Subcutaneous adipose tissue (tissue), 4 donors: ENCODE data around the gene CTDSPL. TPM values are rescaled to one million over a fixed set of nuclear protein-coding genes. Genes with fewer than 3 reads are reported as not detected.

Experiments
- total RNA-seq, 4 donors: library from RNA; depleted of rRNA; stranded (reverse); fragments of >200 nt; gene quantifications; one replicate each; pipeline ENCODE4 v1.1.0, GENCODE V29; 2016
- TF ChIP-seq, protein P1 (sequence below): fragments of 450-650 bp; IDR thresholded peaks from one replicate; pipeline ENCODE4 v1.5.1; 2016; ENCODE audit warnings: low read depth, mild to moderate bottlenecking, control low read depth, antibody characterized with exemption, moderate library complexity

Gene CTDSPL
- total RNA-seq, 4 donors from 2014 or later = 29.0 to 34.8 (median 30.1) TPM

DNA sequence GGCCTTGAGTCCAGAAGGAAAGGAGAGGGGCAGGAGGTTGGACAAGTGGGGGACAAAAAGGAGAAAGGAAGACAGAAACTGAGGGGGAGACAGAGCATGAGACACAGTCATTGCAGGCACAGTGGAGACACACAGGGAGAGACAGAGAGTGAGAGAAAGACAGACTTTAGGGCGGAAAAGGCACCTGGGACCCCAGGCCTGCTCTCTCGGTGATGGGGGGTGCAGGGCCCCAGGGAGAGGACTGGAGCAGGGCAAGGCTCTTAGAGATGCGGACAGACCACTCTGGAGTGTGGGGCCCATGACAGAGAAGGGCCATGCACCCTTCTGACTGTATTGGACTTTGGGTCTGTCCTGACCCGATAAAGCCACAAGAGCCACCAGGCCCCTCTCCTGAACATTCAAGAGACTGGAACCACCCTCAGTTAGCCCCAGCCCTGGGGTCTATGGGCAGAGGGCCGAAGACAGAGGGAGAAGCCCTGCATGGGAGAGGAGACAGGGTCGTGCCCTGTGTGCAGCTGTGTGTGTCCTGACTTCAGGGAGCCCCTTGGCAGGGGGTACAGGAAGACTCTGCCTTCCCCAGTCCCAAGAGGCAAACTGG, 155.3 kb downstream of the CTDSPL start:
- TF ChIP-seq, protein P1, sequence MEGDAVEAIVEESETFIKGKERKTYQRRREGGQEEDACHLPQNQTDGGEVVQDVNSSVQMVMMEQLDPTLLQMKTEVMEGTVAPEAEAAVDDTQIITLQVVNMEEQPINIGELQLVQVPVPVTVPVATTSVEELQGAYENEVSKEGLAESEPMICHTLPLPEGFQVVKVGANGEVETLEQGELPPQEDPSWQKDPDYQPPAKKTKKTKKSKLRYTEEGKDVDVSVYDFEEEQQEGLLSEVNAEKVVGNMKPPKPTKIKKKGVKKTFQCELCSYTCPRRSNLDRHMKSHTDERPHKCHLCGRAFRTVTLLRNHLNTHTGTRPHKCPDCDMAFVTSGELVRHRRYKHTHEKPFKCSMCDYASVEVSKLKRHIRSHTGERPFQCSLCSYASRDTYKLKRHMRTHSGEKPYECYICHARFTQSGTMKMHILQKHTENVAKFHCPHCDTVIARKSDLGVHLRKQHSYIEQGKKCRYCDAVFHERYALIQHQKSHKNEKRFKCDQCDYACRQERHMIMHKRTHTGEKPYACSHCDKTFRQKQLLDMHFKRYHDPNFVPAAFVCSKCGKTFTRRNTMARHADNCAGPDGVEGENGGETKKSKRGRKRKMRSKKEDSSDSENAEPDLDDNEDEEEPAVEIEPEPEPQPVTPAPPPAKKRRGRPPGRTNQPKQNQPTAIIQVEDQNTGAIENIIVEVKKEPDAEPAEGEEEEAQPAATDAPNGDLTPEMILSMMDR = no peak

DNA sequence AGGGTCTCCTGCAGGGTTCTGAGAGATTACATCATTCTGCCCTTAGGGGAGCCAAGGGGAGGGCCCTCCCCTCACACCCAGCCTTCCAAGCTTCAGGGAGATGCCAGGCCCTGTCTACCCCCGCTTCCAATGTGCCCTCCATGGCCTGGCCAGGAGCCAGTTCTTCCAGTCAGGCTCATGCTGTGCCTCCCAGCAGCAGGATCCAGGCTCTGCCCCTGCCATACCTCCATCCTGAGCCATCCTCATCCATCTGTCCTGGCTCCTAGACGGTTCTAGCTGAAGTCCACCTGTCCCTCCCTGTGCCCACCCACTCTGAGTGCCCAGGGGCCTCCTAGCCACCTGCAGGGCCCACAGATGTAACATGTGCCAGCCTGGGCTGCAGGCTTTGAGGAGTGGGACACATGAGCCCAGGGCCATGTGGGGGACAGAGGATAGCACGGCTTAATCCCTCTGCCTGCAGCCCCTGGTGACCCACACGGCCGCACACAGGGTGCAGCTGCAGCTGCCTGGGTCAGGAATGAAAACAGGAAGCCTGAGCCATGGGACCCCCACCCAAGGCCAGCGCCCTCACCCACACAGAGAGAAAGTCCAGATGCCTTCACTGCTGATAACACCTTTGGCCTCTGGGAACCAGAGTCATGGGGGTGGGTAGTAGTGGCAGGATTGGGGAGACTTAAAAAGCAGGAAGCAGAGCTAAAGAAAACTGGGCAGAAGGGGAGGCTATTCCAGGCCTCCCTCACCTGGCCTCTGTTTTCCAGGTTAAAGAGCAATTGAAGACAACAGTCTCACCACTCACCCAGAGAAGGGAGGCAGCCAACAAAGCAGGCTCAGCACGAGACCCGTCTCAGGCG, 156.0 kb downstream of the CTDSPL start:
- TF ChIP-seq, protein P1 = no peak

DNA sequence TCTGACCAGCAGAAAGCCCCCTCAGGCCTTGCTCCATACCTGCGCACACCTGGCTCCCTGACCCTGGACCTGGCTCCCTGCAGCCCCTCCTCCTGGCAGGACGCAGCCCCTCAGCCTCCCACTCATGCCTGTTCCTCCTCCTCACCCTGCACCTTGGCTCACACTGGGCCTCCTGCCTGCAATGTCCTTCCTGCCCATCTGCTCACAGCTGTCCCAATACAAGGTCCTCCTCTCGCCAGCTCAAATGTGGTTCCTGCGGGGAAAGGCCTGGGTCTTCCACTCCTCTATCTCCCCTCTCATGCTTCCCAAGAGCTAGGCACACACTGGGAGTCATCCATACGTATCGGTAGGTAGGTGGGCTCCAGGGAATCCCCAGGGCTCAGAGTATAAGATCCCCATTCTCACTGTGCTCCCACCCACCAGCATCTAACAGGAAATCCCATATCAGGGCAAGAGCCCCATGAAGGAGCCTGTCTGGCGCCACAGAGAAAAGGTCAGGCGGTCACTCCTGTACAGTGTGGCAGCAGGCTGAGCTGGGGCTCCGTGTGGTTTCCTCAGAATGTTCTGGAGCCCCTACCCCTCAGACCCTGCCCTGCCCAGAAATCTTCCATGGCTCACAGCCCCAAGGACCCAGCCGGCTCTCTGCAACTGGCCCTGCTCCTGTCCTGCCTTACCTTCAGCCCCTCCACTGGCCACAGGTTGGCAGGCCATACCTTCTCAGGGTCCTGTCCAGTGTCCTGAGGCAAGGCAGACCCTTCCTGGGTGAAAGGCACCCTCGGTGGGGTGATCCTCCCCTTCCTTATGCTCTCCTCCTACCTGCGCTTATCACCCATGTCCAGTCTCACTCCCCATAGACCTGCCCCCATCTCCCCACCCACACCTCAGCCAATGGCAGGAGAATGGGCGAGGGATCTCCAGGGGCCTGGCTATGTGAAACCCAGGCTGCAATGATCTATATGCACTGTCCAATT, 156.9 kb downstream of the CTDSPL start:
- TF ChIP-seq, protein P1 = no peak

DNA sequence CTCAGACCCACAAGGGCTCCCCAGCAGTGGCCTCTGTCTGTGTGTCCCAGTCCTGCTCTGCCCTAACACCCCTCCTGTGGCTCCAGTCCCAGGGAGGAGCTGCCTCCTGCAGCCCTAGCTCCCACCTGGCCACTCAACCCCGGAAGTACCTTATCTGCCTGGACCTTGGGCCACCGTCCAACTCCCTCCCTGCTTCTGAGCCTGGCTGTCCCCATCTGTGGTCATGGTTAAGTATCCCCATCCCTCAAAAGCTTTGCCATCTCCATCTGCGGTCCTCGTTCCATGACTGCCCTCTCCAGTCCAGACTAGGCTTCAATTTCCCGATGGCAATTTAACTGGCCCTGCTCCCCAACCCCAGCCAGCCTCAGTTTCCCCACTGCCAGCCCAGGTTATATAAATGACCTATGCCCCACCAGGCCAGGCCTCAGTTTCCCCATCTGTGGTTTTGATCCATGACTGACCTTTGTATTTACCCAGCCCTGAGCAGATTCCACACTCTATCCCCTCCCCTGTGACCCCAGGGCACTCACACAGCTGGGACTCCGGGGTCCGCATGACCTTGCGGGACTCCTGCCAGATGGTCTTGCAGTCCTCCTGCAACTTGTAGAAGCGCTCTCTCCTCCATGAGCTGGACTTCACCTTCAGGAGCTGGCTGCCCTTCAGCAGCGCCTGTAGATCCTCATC, 158.1 kb downstream of the CTDSPL start:
- TF ChIP-seq, protein P1 = no peak

DNA sequence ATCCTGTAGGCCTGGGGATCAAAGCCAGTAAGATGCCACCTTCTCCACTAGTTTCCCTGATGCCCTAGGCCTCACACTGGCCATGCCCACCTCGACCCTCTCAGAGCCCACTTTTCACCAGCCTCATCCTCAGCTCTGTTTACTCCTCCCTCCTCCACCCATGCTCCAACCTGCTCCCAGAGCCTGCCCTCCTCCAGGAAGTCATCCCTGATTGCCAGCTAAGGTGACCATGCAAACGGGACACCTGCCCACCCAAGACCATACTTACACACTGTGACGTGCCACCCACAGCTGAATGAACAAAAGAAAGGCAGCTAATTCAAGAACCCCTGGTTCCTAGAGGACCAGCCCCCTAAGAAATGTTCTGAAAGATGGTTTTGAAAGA, 158.7 kb downstream of the CTDSPL start:
- TF ChIP-seq, protein P1 = no peak

DNA sequence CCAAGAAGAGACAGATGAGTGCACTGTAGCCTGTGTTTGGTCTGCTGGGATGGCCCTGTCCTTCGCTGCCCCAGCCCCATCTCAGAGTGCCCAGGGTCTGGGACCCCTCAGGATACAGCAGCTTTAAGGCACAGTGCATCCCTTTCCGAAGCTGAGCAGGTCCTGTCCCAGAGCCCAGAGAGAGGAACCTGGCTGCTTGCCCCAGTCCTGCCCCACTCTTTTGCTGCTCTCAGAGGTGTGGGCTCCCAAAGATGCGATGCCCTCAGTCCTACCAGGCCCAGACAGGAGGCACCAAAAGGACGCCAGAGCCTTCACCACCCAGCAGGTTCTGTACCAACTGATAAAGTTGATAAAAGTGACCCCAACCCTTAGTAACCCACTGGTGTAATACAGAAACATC, 159.5 kb downstream of the CTDSPL start:
- TF ChIP-seq, protein P1 = no peak
